Esophagus (tissue), 2 donors: ENCODE results near the gene ADGRE3. TPM values are rescaled to one million over a fixed set of nuclear protein-coding genes. Genes with fewer than 3 reads are reported as not detected.

ENCODE experiments used
- H3K27ac ChIP-seq, 2 donors: one replicate each; pipeline ENCODE4 v1.5.1; 2013; ENCODE audit warnings: low read depth in 2 of 2, mild to moderate bottlenecking in 2 of 2, inconsistent platforms in 1 of 2, low read length in 1 of 2, moderate library complexity in 1 of 2
- H3K27me3 ChIP-seq, 2 donors: one replicate each; pipeline ENCODE4 v1.6.1; 2013; ENCODE audit warnings: low read length in 2 of 2, control low read depth in 1 of 2, mild to moderate bottlenecking in 1 of 2; ENCODE audit not compliant: insufficient read depth in 2 of 2, control insufficient read depth in 1 of 2
- H3K36me3 ChIP-seq, 2 donors: one replicate each; pipeline ENCODE4 v1.6.1; 2013; ENCODE audit warnings: low read length in 1 of 2; ENCODE audit not compliant: control insufficient read depth in 2 of 2, insufficient read depth in 2 of 2
- H3K4me1 ChIP-seq, 2 donors: one replicate each; pipeline ENCODE4 v1.6.1; 2013; ENCODE audit warnings: low read length in 1 of 2; ENCODE audit not compliant: control insufficient read depth in 2 of 2, insufficient read depth in 2 of 2
- H3K4me3 ChIP-seq, 2 donors: one replicate each; pipeline ENCODE4 v1.5.1; 2013; ENCODE audit warnings: low read length in 2 of 2, mild to moderate bottlenecking in 2 of 2, low read depth in 1 of 2, moderate library complexity in 1 of 2
- H3K9me3 ChIP-seq, 2 donors: one replicate each; pipeline ENCODE4 v1.6.1; 2013; ENCODE audit warnings: mild to moderate bottlenecking in 2 of 2, low read depth in 1 of 2, low read length in 1 of 2, moderate library complexity in 1 of 2; ENCODE audit not compliant: control insufficient read depth in 2 of 2, insufficient read depth in 1 of 2
- WGBS, 2 donors: extraction: QIAGEN DNeasy Blood & Tissue Kit; methylation state at CpG; one replicate each; pipeline ENCODE4 v1.1.7; 2013; 5-methylcytosine and 5-hydroxymethylcytosine counted together
- polyA plus RNA-seq, 2 donors: library from polyadenylated mRNA; stranded (reverse); fragments of 200-250 nt; gene quantifications; one replicate each; pipeline ENCODE4 v1.2.3, GENCODE V29; 2013
- donor health status: healthy with polysubstance abuse.
- donor health status: Bipolar disorder and iron deficiency.

Gene ADGRE3
- polyA plus RNA-seq, 2 donors, result 0.07 TPM; not detected in 1

GRCh38 chr19:14695471-14695870, 20.8 kb upstream of the ADGRE3 start:
- H3K36me3 ChIP-seq, result peaks cover 19 to 20% of the 10 kb centered on the region in 2 donors
- no peaks in the 10 kb centered on the region for H3K9me3 ChIP-seq
- no peaks in the 10 kb centered on the region for H3K27me3 ChIP-seq
- no peaks in the 10 kb centered on the region for H3K4me1 ChIP-seq
- H3K4me3 ChIP-seq, result no peak overlapping the region
- WGBS, 2 donors, result 93 to 95% methylated on average over 5 of the region's 5 CpGs
- no peak overlapping the region for H3K27ac ChIP-seq

- no peaks in the 10 kb centered on the region for H3K27me3 ChIP-seq
- no peak overlapping the region for H3K4me3 ChIP-seq
- H3K27ac ChIP-seq, result no peak overlapping the region
- no peaks in the 10 kb centered on the region for H3K9me3 ChIP-seq
- 78 to 81% methylated on average over 13 of the region's 13 CpGs for WGBS, 2 donors
- H3K36me3 ChIP-seq, result peaks cover 14 to 18% of the 10 kb centered on the region in 2 donors
- H3K4me1 ChIP-seq, result no peaks in the 10 kb centered on the region
These were observed 20.1 kb upstream of the ADGRE3 start for GRCh38 chr19:14694641-14695266.

GRCh38 chr19:14689598-14690503, 15.2 kb upstream of the ADGRE3 start, which contains the start of gene ZNF333:
Gene ZNF333 (plus strand): TSS chr19:14690048. CDS start chr19:14693492, 3,444 bp downstream.
- H3K36me3 ChIP-seq, result peaks cover 3% of the 10 kb centered on the region in 2 donors
- peak within 1 kb of the TSS; percentile 94 to 96 for H3K27ac ChIP-seq
- WGBS, 2 donors, result 0% methylated on average over 62 to 66 of the region's 66 CpGs
- H3K4me3 ChIP-seq, result peak within 1 kb of the TSS; percentile 82 to 83
- no peaks in the 10 kb centered on the region for H3K27me3 ChIP-seq
- H3K4me1 ChIP-seq, result no peaks in the 10 kb centered on the region
- H3K9me3 ChIP-seq, result no peaks in the 10 kb centered on the region

GRCh38 chr19:14686411-14686810, 11.8 kb upstream of the ADGRE3 start:
- H3K27ac ChIP-seq, result no peak overlapping the region
- H3K27me3 ChIP-seq, result no peaks in the 10 kb centered on the region
- H3K4me3 ChIP-seq, result no peak overlapping the region
- H3K4me1 ChIP-seq, result no peaks in the 10 kb centered on the region
- no peaks in the 10 kb centered on the region for H3K9me3 ChIP-seq
- H3K36me3 ChIP-seq, result no peaks in the 10 kb centered on the region
- WGBS, 2 donors, result 39 to 46% methylated on average over 3 of the region's 3 CpGs

GRCh38 chr19:14683439-14683838, 8.8 kb upstream of the ADGRE3 start:
- no peaks in the 10 kb centered on the region for H3K4me1 ChIP-seq
- H3K4me3 ChIP-seq, result no peak overlapping the region
- no peaks in the 10 kb centered on the region for H3K36me3 ChIP-seq
- H3K27me3 ChIP-seq, result no peaks in the 10 kb centered on the region
- WGBS, 2 donors, result 26 to 29% methylated on average over 3 of the region's 3 CpGs
- H3K27ac ChIP-seq, result no peak overlapping the region
- H3K9me3 ChIP-seq, result no peaks in the 10 kb centered on the region

- 64 to 83% methylated on average over 2 of the region's 2 CpGs for WGBS, 2 donors
- Histone ChIP-seq H3K27me3 (no peaks in the 10 kb centered on the region), H3K4me1 (no peaks in the 10 kb centered on the region), H3K4me3 (no peak overlapping the region), H3K27ac (no peak overlapping the region), H3K9me3 (no peaks in the 10 kb centered on the region), H3K36me3 (no peaks in the 10 kb centered on the region)
These were observed 7.4 kb upstream of the ADGRE3 start for GRCh38 chr19:14682084-14682483.

GRCh38 chr19:14678199-14678598, 3.6 kb upstream of the ADGRE3 start:
- H3K4me1 ChIP-seq, result no peaks in the 10 kb centered on the region
- H3K9me3 ChIP-seq, result no peaks in the 10 kb centered on the region
- 79 to 86% methylated on average over 9 of the region's 9 CpGs for WGBS, 2 donors
- no peak overlapping the region for H3K27ac ChIP-seq
- H3K36me3 ChIP-seq, result no peaks in the 10 kb centered on the region
- H3K27me3 ChIP-seq, result no peaks in the 10 kb centered on the region
- H3K4me3 ChIP-seq, result no peak overlapping the region

GRCh38 chr19:14677464-14677863, 2.8 kb upstream of the ADGRE3 start:
- Histone ChIP-seq H3K4me3 (no peak overlapping the region), H3K36me3 (no peaks in the 10 kb centered on the region), H3K4me1 (no peaks in the 10 kb centered on the region), H3K27ac (no peak overlapping the region), H3K27me3 (no peaks in the 10 kb centered on the region), H3K9me3 (no peaks in the 10 kb centered on the region)
- 85 to 87% methylated on average over 6 of the region's 6 CpGs for WGBS, 2 donors

GRCh38 chr19:14676762-14677161, 2.1 kb upstream of the ADGRE3 start:
- no peaks in the 10 kb centered on the region for H3K4me1 ChIP-seq
- H3K4me3 ChIP-seq, result no peak overlapping the region
- no peaks in the 10 kb centered on the region for H3K27me3 ChIP-seq
- no peaks in the 10 kb centered on the region for H3K9me3 ChIP-seq
- H3K27ac ChIP-seq, result no peak overlapping the region
- 81 to 86% methylated on average over 10 of the region's 10 CpGs for WGBS, 2 donors
- no peaks in the 10 kb centered on the region for H3K36me3 ChIP-seq
